PC-9 (cell line): Measurements from ENCODE around the gene MGLL. TPM values are rescaled to one million over a fixed set of nuclear protein-coding genes. Genes with fewer than 3 reads are reported as not detected.

Source experiments
- BruUV-seq: library from RNA; stranded (reverse); fragments of 400-500 nt; replicated peaks from 2 replicates; lab custom pipeline; 2021; lab: Mats Ljungman, UMichigan
- CTCF ChIA-PET: fragments of 300-600 bp; sonication (Branson Sonifier 250); formaldehyde crosslinking; loops from one replicate; lab custom pipeline; 2022; ENCODE audit warnings: antibody characterized with exemption; lab: Charles Lee
- POLR2A ChIA-PET: fragments of 300-600 bp; sonication (Branson Sonifier 250); formaldehyde crosslinking; loops from one replicate; lab custom pipeline; 2022; ENCODE audit warnings: antibody characterized with exemption; ENCODE audit not compliant: unreplicated experiment; lab: Charles Lee
- DNase-seq, 2 experiments: peaks; one replicate each; pipeline versions ENCODE4 v3.0.0 to v3.0.0-alpha.2; 2015 to 2022; ENCODE audit warnings: mixed read lengths in 1 of 2
- H2AFZ ChIP-seq: fragments of 200-600 bp; sonication (generic); 2 replicates; pipeline ENCODE4 v1.8.1; 2017; ENCODE audit warnings: antibody characterized with exemption
- H3F3A ChIP-seq: fragments of 200-600 bp; sonication (generic); 2 replicates; pipeline ENCODE4 v1.8.1; 2017; ENCODE audit warnings: antibody characterized with exemption, mild to moderate bottlenecking, low read depth; ENCODE audit not compliant: insufficient read depth
- H3K27ac ChIP-seq: fragments of 200-600 bp; sonication (generic); 2 replicates; pipeline ENCODE4 v1.6.1; 2016; ENCODE audit warnings: mixed run types
- H3K27me3 ChIP-seq: fragments of 200-600 bp; sonication (generic); 2 replicates; pipeline ENCODE4 v1.6.1; 2016; ENCODE audit warnings: low read depth, mixed run types; ENCODE audit not compliant: insufficient read depth
- H3K36me3 ChIP-seq: fragments of 200-600 bp; sonication (generic); 2 replicates; pipeline ENCODE4 v1.6.1; 2016; ENCODE audit warnings: low read depth, mixed run types
- H3K4me1 ChIP-seq: fragments of 200-600 bp; sonication (generic); replicated peaks from 2 replicates; pipeline ENCODE4 v1.6.1; 2016; ENCODE audit warnings: mixed run types; ENCODE audit not compliant: insufficient read depth
- H3K4me2 ChIP-seq: fragments of 200-600 bp; sonication (generic); 2 replicates; pipeline ENCODE4 v1.6.1; 2017; ENCODE audit warnings: mixed run types
- H3K4me3 ChIP-seq: fragments of 200-600 bp; sonication (generic); 2 replicates; pipeline ENCODE4 v1.6.1; 2016; ENCODE audit warnings: mixed run types
- H3K79me2 ChIP-seq: fragments of 200-600 bp; sonication (generic); 2 replicates; pipeline ENCODE4 v1.6.1; 2017; ENCODE audit warnings: low read depth, mixed run types
- H3K9me2 ChIP-seq: fragments of 200-600 bp; sonication (generic); 2 replicates; pipeline ENCODE4 v1.8.1; 2017; ENCODE audit warnings: mild to moderate bottlenecking; ENCODE audit not compliant: insufficient read depth
- H3K9me3 ChIP-seq: fragments of 200-600 bp; sonication (generic); 2 replicates; pipeline ENCODE4 v1.8.1; 2016; ENCODE audit warnings: low read depth; ENCODE audit not compliant: insufficient read depth
- H4K20me1 ChIP-seq: fragments of 200-600 bp; sonication (generic); 2 replicates; pipeline ENCODE4 v1.8.1; 2017; ENCODE audit not compliant: insufficient read depth
- EZH2 ChIP-seq: fragments of 200-600 bp; sonication (generic); IDR thresholded peaks from 2 replicates; pipeline ENCODE4 v1.8.0; 2017; ENCODE audit warnings: antibody characterized with exemption, low read depth
- intact Hi-C: fragments of 100-400 bp; cut with micrococcal nuclease; formaldehyde crosslinking; loops from one replicate; pipeline ENCODE4 v1.10.0; 2022; ENCODE audit not compliant: unreplicated experiment
- total RNA-seq: library from RNA; stranded (reverse); gene quantifications from 2 replicates; pipeline ENCODE4 v1.2.3, GENCODE V29; 2021
- TF ChIP-seq, protein P1 (sequence below): fragments of 200-600 bp; sonication (generic); conservative IDR thresholded peaks from 2 replicates; pipeline ENCODE4 v1.6.1; 2017; ENCODE audit warnings: mixed run types, antibody characterized with exemption, mild to moderate bottlenecking, moderate library complexity

Gene MGLL
- total RNA-seq, 1 experiment from 2014 or later = 30.7 TPM

DNA sequence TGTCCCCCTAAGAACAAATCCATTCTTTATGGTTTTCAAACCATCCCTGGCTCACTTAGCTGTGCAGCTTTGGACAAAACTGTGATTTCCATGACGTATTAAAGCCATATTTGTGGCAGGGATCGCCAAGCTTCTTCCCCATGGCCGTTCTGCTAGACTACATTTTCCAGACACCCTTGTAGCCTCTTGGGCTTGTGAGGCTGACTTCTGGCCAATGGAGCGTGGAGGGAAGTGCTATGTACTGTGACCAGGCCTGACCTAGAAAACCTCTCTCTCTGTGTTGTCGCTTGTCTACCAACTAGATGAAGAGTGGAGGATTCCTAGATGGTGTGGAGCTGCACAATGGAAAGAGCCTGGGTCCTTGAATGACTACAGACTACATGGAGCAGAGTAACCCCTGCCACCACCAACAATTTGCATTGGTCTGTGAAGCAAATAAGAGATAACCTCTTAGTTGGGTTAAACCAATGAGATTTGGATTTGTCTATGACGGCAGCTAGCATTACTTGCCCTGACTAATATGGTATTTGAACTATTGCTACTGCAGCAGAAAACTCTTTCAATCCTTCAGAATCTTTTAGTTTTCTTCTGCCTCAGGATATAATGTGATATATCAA is 22.1 kb upstream of the MGLL start:
- H3K4me3 ChIP-seq = no peak overlapping the region
- H3K36me3 ChIP-seq = no peaks in the 10 kb centered on the region
- H3K4me2 ChIP-seq = no peak overlapping the region
- intact Hi-C loops = no loop called here
- no peaks in the 10 kb centered on the region for H3K9me3 ChIP-seq
- ChIA-PET POLR2A (no interaction called here), CTCF (no interaction called here)
- peaks cover 10% of the 10 kb centered on the region; the same call in 1 of the 2 replicates for H3K4me1 ChIP-seq
- H3K27me3 ChIP-seq = no peaks in the 10 kb centered on the region
- no peaks in the 10 kb centered on the region for H3K9me2 ChIP-seq
- TF ChIP-seq, protein P1, sequence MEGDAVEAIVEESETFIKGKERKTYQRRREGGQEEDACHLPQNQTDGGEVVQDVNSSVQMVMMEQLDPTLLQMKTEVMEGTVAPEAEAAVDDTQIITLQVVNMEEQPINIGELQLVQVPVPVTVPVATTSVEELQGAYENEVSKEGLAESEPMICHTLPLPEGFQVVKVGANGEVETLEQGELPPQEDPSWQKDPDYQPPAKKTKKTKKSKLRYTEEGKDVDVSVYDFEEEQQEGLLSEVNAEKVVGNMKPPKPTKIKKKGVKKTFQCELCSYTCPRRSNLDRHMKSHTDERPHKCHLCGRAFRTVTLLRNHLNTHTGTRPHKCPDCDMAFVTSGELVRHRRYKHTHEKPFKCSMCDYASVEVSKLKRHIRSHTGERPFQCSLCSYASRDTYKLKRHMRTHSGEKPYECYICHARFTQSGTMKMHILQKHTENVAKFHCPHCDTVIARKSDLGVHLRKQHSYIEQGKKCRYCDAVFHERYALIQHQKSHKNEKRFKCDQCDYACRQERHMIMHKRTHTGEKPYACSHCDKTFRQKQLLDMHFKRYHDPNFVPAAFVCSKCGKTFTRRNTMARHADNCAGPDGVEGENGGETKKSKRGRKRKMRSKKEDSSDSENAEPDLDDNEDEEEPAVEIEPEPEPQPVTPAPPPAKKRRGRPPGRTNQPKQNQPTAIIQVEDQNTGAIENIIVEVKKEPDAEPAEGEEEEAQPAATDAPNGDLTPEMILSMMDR = no peak
- TF ChIP-seq EZH2 = no peak
- H3K79me2 ChIP-seq = no peaks in the 10 kb centered on the region
- BruUV-seq = no TSS peak
- H3K27ac ChIP-seq = no peak overlapping the region
- H4K20me1 ChIP-seq = no peaks in the 10 kb centered on the region
- no peaks in the 10 kb centered on the region for H3F3A ChIP-seq
- no peak overlapping the region for H2AFZ ChIP-seq
- no peak for DNase-seq

DNA sequence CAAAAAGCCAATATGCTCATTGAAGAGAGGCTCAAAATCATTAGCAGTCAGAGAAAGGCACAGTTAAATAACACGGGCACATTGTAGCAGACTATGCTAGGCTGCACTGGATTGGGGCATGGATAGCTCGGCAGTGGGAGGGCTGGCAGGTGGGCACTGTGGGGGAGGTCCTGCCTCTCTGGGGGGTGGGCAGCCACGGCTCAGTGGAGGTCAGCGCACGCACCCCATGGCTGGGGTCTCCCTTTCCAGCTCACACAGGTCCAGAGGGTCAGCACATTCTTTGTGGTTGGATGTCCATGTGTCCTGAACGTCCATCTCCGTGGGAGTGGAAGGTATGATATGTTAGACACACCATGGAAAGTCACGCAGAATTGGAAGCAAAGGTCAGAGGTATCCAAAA is 18.4 kb upstream of the MGLL start:
- Histone ChIP-seq H3K79me2 (no peaks in the 10 kb centered on the region), H3K27me3 (no peaks in the 10 kb centered on the region), H3K9me2 (no peaks in the 10 kb centered on the region), H3K27ac (no peak overlapping the region), H3K4me2 (no peak overlapping the region), H3K4me3 (no peak overlapping the region), H2AFZ (no peak overlapping the region), H3K9me3 (no peaks in the 10 kb centered on the region), H4K20me1 (no peaks in the 10 kb centered on the region), H3F3A (no peaks in the 10 kb centered on the region), H3K4me1 (no peaks in the 10 kb centered on the region), H3K36me3 (no peaks in the 10 kb centered on the region)
- no peak for DNase-seq
- intact Hi-C loops = no loop called here
- CTCF ChIA-PET = no interaction called here
- POLR2A ChIA-PET = no interaction called here
- TF ChIP-seq EZH2 = no peak
- TF ChIP-seq, protein P1 = no peak
- no TSS peak for BruUV-seq

DNA sequence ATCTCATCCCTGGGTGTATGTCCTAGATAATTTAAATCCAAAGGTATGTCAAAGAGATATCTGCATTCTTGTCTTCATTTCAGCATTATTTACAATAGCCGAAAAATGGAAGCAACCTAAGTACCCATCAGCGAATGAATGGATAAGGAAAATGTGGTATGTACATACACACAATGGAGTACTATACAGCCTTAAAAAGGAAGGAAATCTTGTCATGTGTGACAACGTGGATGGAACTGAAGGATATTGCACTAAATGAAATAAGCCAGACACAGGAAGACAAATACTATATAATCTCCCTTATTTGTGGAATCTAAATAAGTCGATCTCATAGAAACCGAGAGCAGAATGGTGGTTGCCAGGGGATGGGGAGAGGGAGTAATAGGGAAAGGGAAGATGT is 16.8 kb upstream of the MGLL start:
- ChIA-PET POLR2A (no interaction called here), CTCF (no interaction called here)
- no peaks in the 10 kb centered on the region for H3K79me2 ChIP-seq
- intact Hi-C loops = no loop called here
- no peaks in the 10 kb centered on the region for H3F3A ChIP-seq
- H3K9me3 ChIP-seq = no peaks in the 10 kb centered on the region
- no peaks in the 10 kb centered on the region for H3K9me2 ChIP-seq
- no peak overlapping the region for H3K4me3 ChIP-seq
- no peak for TF ChIP-seq EZH2
- TF ChIP-seq, protein P1 = no peak
- no peak overlapping the region for H3K27ac ChIP-seq
- H4K20me1 ChIP-seq = no peaks in the 10 kb centered on the region
- H3K27me3 ChIP-seq = no peaks in the 10 kb centered on the region
- BruUV-seq = no TSS peak
- H3K4me2 ChIP-seq = no peak overlapping the region
- no peak overlapping the region for H2AFZ ChIP-seq
- H3K36me3 ChIP-seq = no peaks in the 10 kb centered on the region
- DNase-seq = no peak
- H3K4me1 ChIP-seq = no peaks in the 10 kb centered on the region
